ENCODE results near the gene STAG3. TPM values are rescaled to one million over a fixed set of nuclear protein-coding genes. Genes with fewer than 3 reads are reported as not detected.
A peak's percentile ranks its signal among the peaks of the same experiment; 100 is the strongest.

Gene STAG3
- total and polyA plus RNA-seq, 2 experiments from 2014 or later: 4.6 to 4.7 TPM

DNA sequence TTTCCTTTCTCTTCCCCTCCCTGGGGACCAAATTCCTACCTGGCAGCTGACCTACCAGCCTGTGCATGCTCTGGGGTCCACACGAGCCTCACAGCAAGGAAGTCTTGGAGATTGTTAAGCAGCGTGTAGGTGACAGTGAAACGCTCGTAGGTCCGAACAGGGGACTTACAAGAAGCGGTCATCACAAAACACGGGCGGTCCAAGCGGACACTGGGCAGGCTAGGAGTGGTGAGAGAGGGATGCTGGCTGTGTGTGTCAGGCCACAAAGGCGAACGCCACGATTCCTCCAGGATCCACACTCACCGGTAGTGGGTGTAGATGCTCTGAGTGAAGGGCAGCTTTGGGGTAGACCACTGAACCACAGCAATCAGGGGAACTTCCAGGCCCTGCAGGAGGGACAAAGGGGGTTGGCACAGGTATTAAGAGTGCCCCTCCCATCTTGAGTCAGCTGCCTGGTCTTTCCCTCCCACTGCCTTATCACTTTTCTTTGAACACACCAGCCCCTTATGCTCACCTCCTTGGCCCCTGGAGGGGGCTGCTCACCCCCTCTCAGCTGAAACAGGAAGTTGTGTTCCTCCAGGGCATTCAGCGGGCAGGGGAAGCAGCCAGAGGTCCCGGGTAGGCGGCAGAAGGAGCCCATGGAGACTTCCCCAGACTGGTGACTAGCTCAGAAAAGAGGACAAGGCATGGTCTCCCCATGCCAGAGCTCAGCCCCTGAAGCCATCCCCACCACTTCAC, 21.2 kb upstream of the STAG3 start (continued):
- TF ChIP-seq, protein P1, sequence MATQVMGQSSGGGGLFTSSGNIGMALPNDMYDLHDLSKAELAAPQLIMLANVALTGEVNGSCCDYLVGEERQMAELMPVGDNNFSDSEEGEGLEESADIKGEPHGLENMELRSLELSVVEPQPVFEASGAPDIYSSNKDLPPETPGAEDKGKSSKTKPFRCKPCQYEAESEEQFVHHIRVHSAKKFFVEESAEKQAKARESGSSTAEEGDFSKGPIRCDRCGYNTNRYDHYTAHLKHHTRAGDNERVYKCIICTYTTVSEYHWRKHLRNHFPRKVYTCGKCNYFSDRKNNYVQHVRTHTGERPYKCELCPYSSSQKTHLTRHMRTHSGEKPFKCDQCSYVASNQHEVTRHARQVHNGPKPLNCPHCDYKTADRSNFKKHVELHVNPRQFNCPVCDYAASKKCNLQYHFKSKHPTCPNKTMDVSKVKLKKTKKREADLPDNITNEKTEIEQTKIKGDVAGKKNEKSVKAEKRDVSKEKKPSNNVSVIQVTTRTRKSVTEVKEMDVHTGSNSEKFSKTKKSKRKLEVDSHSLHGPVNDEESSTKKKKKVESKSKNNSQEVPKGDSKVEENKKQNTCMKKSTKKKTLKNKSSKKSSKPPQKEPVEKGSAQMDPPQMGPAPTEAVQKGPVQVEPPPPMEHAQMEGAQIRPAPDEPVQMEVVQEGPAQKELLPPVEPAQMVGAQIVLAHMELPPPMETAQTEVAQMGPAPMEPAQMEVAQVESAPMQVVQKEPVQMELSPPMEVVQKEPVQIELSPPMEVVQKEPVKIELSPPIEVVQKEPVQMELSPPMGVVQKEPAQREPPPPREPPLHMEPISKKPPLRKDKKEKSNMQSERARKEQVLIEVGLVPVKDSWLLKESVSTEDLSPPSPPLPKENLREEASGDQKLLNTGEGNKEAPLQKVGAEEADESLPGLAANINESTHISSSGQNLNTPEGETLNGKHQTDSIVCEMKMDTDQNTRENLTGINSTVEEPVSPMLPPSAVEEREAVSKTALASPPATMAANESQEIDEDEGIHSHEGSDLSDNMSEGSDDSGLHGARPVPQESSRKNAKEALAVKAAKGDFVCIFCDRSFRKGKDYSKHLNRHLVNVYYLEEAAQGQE (IDR thresholded peaks at IDR 0.05; ENCODE audit: unreplicated experiment): no peak
- TF ChIP-seq JUNB (IDR thresholded peaks at IDR 0.05; ENCODE audit: unreplicated experiment) (no peak), EZH2 (IDR thresholded peaks at IDR 0.05; ENCODE audit: low read depth, unreplicated experiment) (no peak)

DNA sequence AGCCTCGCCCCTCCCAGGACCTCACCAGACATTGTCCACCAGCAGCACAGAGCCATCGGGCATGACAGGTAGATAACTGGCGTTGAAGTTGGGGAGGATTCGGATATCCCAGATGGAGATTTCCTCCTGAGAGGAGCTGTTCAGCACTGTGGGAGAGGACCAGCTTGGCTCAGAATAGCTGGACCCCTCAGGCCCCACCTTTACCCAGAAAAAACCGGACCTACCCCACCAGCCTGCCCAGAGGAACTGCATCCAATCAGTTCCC, 20.7 kb upstream of the STAG3 start:
- H4K20me1 ChIP-seq (replicated peaks; ENCODE audit: insufficient read depth): peaks cover 14% of the 10 kb centered on the region
- TF ChIP-seq CTCF (conservative IDR thresholded peaks at IDR 0.05; ENCODE audit: low read depth in 2 of 2) (no peak), CREB1 (CRISPR knock-in tag; IDR thresholded peaks at IDR 0.05; ENCODE audit: low read depth) (no peak), EZH2 (IDR thresholded peaks at IDR 0.05; ENCODE audit: low read depth, unreplicated experiment) (no peak)
- H3K27ac ChIP-seq (ENCODE audit: low read depth): peak overlapping the region; percentile 74; the same call in 1 of the 2 replicates
- H3F3A ChIP-seq (replicated peaks; ENCODE audit: low read depth): peaks cover 35% of the 10 kb centered on the region
- H2AFZ ChIP-seq: no peak overlapping the region
- peaks cover 7% of the 10 kb centered on the region; the same call in 1 of the 2 replicates for H3K4me1 ChIP-seq (ENCODE audit: insufficient read depth)
- H3K9me2 ChIP-seq (ENCODE audit: insufficient read depth): no peaks in the 10 kb centered on the region
- Mint-ChIP-seq H3K27me3 (ENCODE audit: insufficient read depth, low read depth, poor library complexity) (peaks cover 24% of the 10 kb centered on the region), H3K36me3 (ENCODE audit: low read depth) (peaks cover 51% of the 10 kb centered on the region), H3K4me3 (peak overlapping the region; percentile 83), H3K9me3 (no peaks in the 10 kb centered on the region), H3K4me1 (peaks cover 31% of the 10 kb centered on the region), H3K27ac (no peak overlapping the region; the same call in 1 of the 2 replicates)
- ATAC-seq (no peak), DNase-seq (ENCODE audit: low spot score) (no peak)
- no peaks in the 10 kb centered on the region for H3K27me3 ChIP-seq (ENCODE audit: insufficient read depth)
- H3K36me3 ChIP-seq (ENCODE audit: insufficient read depth): no peaks in the 10 kb centered on the region
- H3K4me3 ChIP-seq: peak overlapping the region; percentile 97; the same call in 1 of the 2 replicates
- no peaks in the 10 kb centered on the region; the same call in 1 of the 2 replicates for H3K79me2 ChIP-seq (replicated peaks; ENCODE audit: insufficient read depth)
- H3K4me2 ChIP-seq: peak overlapping the region; percentile 88

All from GM23338 (cell line).